ENCODE data around the gene SYNDIG1.

The SYNDIG1 gene

GRCh38 chr20:24571159-24571558 lies 101.7 kb downstream of the SYNDIG1 start:
- in situ Hi-C loops (cut with HindIII; ENCODE audit: low sequenced_read_pairs) = no loop called here
- no peak overlapping the region for H3K4me3 ChIP-seq (ENCODE audit: low read depth, low read length)
- no peak for TF ChIP-seq CTCF (IDR thresholded peaks at IDR 0.05; ENCODE audit: low read depth, low read length, missing control alignments)
- DNase-seq (ENCODE audit: low read depth) = no peak

- no peak overlapping the region for H3K4me3 ChIP-seq (ENCODE audit: low read depth, low read length)
- in situ Hi-C loops (cut with HindIII; ENCODE audit: low sequenced_read_pairs) = no loop called here
- no peak for DNase-seq (ENCODE audit: low read depth)
- no peak for TF ChIP-seq CTCF (IDR thresholded peaks at IDR 0.05; ENCODE audit: low read depth, low read length, missing control alignments)
Measured at GRCh38 chr20:24572140-24572539, 102.7 kb downstream of the SYNDIG1 start.

- in situ Hi-C loops (cut with HindIII; ENCODE audit: low sequenced_read_pairs) = no loop called here
- DNase-seq (ENCODE audit: low read depth) = no peak
- no peak for TF ChIP-seq CTCF (IDR thresholded peaks at IDR 0.05; ENCODE audit: low read depth, low read length, missing control alignments)
Measured at GRCh38 chr20:24572862-24573261, 103.4 kb downstream of the SYNDIG1 start.

GRCh38 chr20:24573557-24573956 lies 104.1 kb downstream of the SYNDIG1 start:
- TF ChIP-seq CTCF (IDR thresholded peaks at IDR 0.05; ENCODE audit: low read depth, low read length, missing control alignments) = no peak
- in situ Hi-C loops (cut with HindIII; ENCODE audit: low sequenced_read_pairs) = no loop called here
- DNase-seq (ENCODE audit: low read depth) = no peak
- H3K4me3 ChIP-seq (ENCODE audit: low read depth, low read length) = no peak overlapping the region

More at GRCh38 chr20:24572862-24573261, 103.4 kb downstream of the SYNDIG1 start:
- H3K4me3 ChIP-seq (ENCODE audit: low read depth, low read length) = no peak overlapping the region

- H3K4me3 ChIP-seq (ENCODE audit: low read depth, low read length) = no peak overlapping the region
- TF ChIP-seq CTCF (IDR thresholded peaks at IDR 0.05; ENCODE audit: low read depth, low read length, missing control alignments) = no peak
- in situ Hi-C loops (cut with HindIII; ENCODE audit: low sequenced_read_pairs) = no loop called here
Measured at GRCh38 chr20:24574307-24574706, 104.9 kb downstream of the SYNDIG1 start.

GRCh38 chr20:24574797-24575196 lies 105.4 kb downstream of the SYNDIG1 start:
- in situ Hi-C loops (cut with HindIII; ENCODE audit: low sequenced_read_pairs) = no loop called here
- H3K4me3 ChIP-seq (ENCODE audit: low read depth, low read length) = no peak overlapping the region
- no peak for DNase-seq (ENCODE audit: low read depth)
- TF ChIP-seq CTCF (IDR thresholded peaks at IDR 0.05; ENCODE audit: low read depth, low read length, missing control alignments) = no peak

More at GRCh38 chr20:24574307-24574706, 104.9 kb downstream of the SYNDIG1 start:
- DNase-seq (ENCODE audit: low read depth) = no peak

- no peak overlapping the region for H3K4me3 ChIP-seq (ENCODE audit: low read depth, low read length)
- no peak for DNase-seq (ENCODE audit: low read depth)
- no peak for TF ChIP-seq CTCF (IDR thresholded peaks at IDR 0.05; ENCODE audit: low read depth, low read length, missing control alignments)
- in situ Hi-C loops (cut with HindIII; ENCODE audit: low sequenced_read_pairs) = no loop called here
Measured at GRCh38 chr20:24575811-24576210, 106.4 kb downstream of the SYNDIG1 start.

All from astrocyte of the cerebellum (primary cell).